ENCODE data around the gene DMRTC1. TPM values are rescaled to one million over a fixed set of nuclear protein-coding genes. Genes with fewer than 3 reads are reported as not detected.
"Not testable (repeated sequence)": the region's sequence is repeated elsewhere in the genome, so short reads cannot be mapped to it uniquely, and the experiment has no call there.

Gene DMRTC1, protein sequence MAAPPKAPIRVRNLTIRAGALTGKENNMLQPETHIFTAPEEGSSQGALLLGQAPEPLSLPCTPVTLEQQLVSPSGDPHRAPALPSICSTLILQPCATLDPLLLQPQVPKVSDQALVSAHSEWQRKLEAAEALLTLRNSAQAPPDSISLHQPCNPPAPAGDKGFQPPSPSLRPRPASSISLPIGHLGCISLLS
- total RNA-seq (2014; rRNA removed; shearing (Covaris generic)): not detected in 2 replicates

DNA sequence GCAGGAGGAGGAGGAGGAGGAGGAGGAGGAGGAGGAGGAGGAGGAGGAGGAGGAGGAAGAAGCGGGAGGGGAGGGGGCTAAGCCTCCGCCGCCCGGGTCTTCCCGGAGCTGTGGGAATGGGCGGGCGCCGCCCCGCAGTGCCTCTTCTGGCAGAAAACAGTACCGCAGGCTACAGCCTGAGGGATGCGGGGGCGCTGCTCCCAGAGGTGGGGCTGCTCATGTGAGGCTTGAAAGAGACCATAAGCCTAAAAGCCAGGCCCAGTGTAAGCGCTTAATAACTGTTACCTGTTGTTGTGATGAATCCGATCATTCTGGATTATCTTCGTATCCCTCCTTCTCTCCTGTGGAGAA, at the start of gene DMRTC1:
TSS of gene DMRTC1 (minus strand) at position 19 of the 351 bp plus-strand sequence. CDS start 68,143 bp downstream, outside the sequence.
- H3K36me3 ChIP-seq (replicated peaks; ENCODE audit: control insufficient read depth, insufficient read depth, low read length); H3K27me3 ChIP-seq (ENCODE audit: control insufficient read depth, insufficient read depth, low read length); H3K4me3 ChIP-seq (ENCODE audit: insufficient read depth, low read depth, low read length); DNase-seq: not testable (repeated sequence)

- DNase-seq; H3K27me3 ChIP-seq (ENCODE audit: control insufficient read depth, insufficient read depth, low read length); H3K4me3 ChIP-seq (ENCODE audit: insufficient read depth, low read depth, low read length); H3K36me3 ChIP-seq (replicated peaks; ENCODE audit: control insufficient read depth, insufficient read depth, low read length): not testable (repeated sequence)
Measured at GRCh38 chrX:72980894-72981469, 37.3 kb upstream of the DMRTC1 start.

DNA sequence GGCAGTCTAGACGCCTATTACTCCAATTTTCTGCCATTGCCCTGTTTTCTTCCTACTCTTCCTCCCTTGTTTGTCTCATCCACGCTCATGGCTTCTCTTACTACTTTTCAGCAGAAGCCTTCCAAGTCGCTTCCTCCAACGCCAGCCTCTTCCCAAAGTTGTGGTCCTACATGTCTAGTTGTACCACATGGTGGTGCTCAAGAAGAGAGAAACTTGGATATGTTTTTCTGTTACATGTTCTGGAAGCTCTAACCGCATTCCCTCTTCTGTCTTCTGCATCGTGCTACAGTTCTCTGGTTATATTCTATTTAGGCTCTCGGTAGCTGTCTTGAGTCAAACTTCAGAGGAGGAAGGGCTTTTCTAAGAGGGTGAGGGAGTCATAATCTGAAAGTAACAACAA, 31.2 kb upstream of the DMRTC1 start:
- not testable (repeated sequence) for H3K4me3 ChIP-seq (ENCODE audit: insufficient read depth, low read depth, low read length); H3K36me3 ChIP-seq (replicated peaks; ENCODE audit: control insufficient read depth, insufficient read depth, low read length); DNase-seq; H3K27me3 ChIP-seq (ENCODE audit: control insufficient read depth, insufficient read depth, low read length)

- not testable (repeated sequence) for H3K4me3 ChIP-seq (ENCODE audit: insufficient read depth, low read depth, low read length); H3K36me3 ChIP-seq (replicated peaks; ENCODE audit: control insufficient read depth, insufficient read depth, low read length); H3K27me3 ChIP-seq (ENCODE audit: control insufficient read depth, insufficient read depth, low read length); DNase-seq
Measured at GRCh38 chrX:72971859-72972258, 28.2 kb upstream of the DMRTC1 start.

GRCh38 chrX:72959971-72960370, 16.3 kb upstream of the DMRTC1 start:
- not testable (repeated sequence) for H3K4me3 ChIP-seq (ENCODE audit: insufficient read depth, low read depth, low read length); H3K27me3 ChIP-seq (ENCODE audit: control insufficient read depth, insufficient read depth, low read length); H3K36me3 ChIP-seq (replicated peaks; ENCODE audit: control insufficient read depth, insufficient read depth, low read length); DNase-seq

- H3K27me3 ChIP-seq (ENCODE audit: control insufficient read depth, insufficient read depth, low read length); DNase-seq; H3K36me3 ChIP-seq (replicated peaks; ENCODE audit: control insufficient read depth, insufficient read depth, low read length); H3K4me3 ChIP-seq (ENCODE audit: insufficient read depth, low read depth, low read length): not testable (repeated sequence)
Measured at GRCh38 chrX:72943035-72943818, 410 bp downstream of the DMRTC1 start.

GRCh38 chrX:72942272-72942671, 1.4 kb downstream of the DMRTC1 start:
- H3K4me3 ChIP-seq (ENCODE audit: insufficient read depth, low read depth, low read length); DNase-seq; H3K27me3 ChIP-seq (ENCODE audit: control insufficient read depth, insufficient read depth, low read length); H3K36me3 ChIP-seq (replicated peaks; ENCODE audit: control insufficient read depth, insufficient read depth, low read length): not testable (repeated sequence)

GRCh38 chrX:72937906-72938305, 5.7 kb downstream of the DMRTC1 start, which contains the start of gene FAM236A:
TSS of gene FAM236A (plus strand) at chrX:72938206. CDS start at chrX:72938263, 57 bp downstream.
- DNase-seq; H3K4me3 ChIP-seq (ENCODE audit: insufficient read depth, low read depth, low read length); H3K36me3 ChIP-seq (replicated peaks; ENCODE audit: control insufficient read depth, insufficient read depth, low read length): not testable (repeated sequence)

GRCh38 chrX:72936882-72937455, 6.7 kb downstream of the DMRTC1 start:
- not testable (repeated sequence) for H3K36me3 ChIP-seq (replicated peaks; ENCODE audit: control insufficient read depth, insufficient read depth, low read length); DNase-seq; H3K27me3 ChIP-seq (ENCODE audit: control insufficient read depth, insufficient read depth, low read length); H3K4me3 ChIP-seq (ENCODE audit: insufficient read depth, low read depth, low read length)

More at GRCh38 chrX:72937906-72938305, 5.7 kb downstream of the DMRTC1 start, which contains the start of gene FAM236A:
- not testable (repeated sequence) for H3K27me3 ChIP-seq (ENCODE audit: control insufficient read depth, insufficient read depth, low read length)

DNA sequence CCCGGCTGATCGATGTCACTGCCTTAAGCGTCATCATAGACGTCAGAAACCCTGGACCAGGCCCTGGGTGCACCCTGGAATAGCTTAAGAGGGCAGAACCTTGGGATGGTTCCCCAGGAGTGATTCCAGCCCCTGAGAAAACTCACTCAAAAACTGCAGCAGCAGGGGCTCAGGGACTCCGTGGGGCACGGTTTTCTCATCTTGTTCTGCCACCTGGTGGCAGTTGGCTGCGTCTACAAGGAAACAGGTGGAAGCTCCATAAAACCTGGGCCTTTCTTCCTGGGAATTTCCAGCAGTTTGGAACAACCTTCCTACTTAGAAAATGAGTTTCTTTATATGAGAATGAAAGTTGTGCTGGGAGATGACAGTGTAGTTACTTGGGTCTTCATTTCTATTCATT, 7.2 kb downstream of the DMRTC1 start:
- H3K36me3 ChIP-seq (replicated peaks; ENCODE audit: control insufficient read depth, insufficient read depth, low read length); H3K4me3 ChIP-seq (ENCODE audit: insufficient read depth, low read depth, low read length); DNase-seq; H3K27me3 ChIP-seq (ENCODE audit: control insufficient read depth, insufficient read depth, low read length): not testable (repeated sequence)

- not testable (repeated sequence) for H3K4me3 ChIP-seq (ENCODE audit: insufficient read depth, low read depth, low read length); H3K27me3 ChIP-seq (ENCODE audit: control insufficient read depth, insufficient read depth, low read length); H3K36me3 ChIP-seq (replicated peaks; ENCODE audit: control insufficient read depth, insufficient read depth, low read length); DNase-seq
Measured at GRCh38 chrX:72932283-72932682, 11.4 kb downstream of the DMRTC1 start.

- DNase-seq; H3K27me3 ChIP-seq (ENCODE audit: control insufficient read depth, insufficient read depth, low read length); H3K4me3 ChIP-seq (ENCODE audit: insufficient read depth, low read depth, low read length); H3K36me3 ChIP-seq (replicated peaks; ENCODE audit: control insufficient read depth, insufficient read depth, low read length): not testable (repeated sequence)
Measured at GRCh38 chrX:72916096-72916495, 27.5 kb downstream of the DMRTC1 start.

- not testable (repeated sequence) for H3K36me3 ChIP-seq (replicated peaks; ENCODE audit: control insufficient read depth, insufficient read depth, low read length); DNase-seq; H3K27me3 ChIP-seq (ENCODE audit: control insufficient read depth, insufficient read depth, low read length); H3K4me3 ChIP-seq (ENCODE audit: insufficient read depth, low read depth, low read length)
Measured at GRCh38 chrX:72912315-72912714, 31.3 kb downstream of the DMRTC1 start, which contains the start of gene FAM236C. TSS of gene FAM236C (plus strand) at chrX:72912615. CDS start at chrX:72912715, 100 bp downstream.

GRCh38 chrX:72889740-72890139, 53.9 kb downstream of the DMRTC1 start:
- not testable (repeated sequence) for H3K27me3 ChIP-seq (ENCODE audit: control insufficient read depth, insufficient read depth, low read length); H3K36me3 ChIP-seq (replicated peaks; ENCODE audit: control insufficient read depth, insufficient read depth, low read length); DNase-seq; H3K4me3 ChIP-seq (ENCODE audit: insufficient read depth, low read depth, low read length)

Data from H7 (cell line).